Mucosa of descending colon (tissue), 3 donors: ENCODE data around the gene AP1G2. TPM values are rescaled to one million over a fixed set of nuclear protein-coding genes. Genes with fewer than 3 reads are reported as not detected.

ENCODE experiments used
- ATAC-seq: fragments of 200-7000 bp; cut with Tn5 transposase; one replicate; pipeline ENCODE4 v1.9.1; 2020; ENCODE audit warnings: mild to moderate bottlenecking, moderate library complexity
- DNase-seq, 3 donors: peaks; one replicate each; pipeline ENCODE4 v3.0.0-alpha.2; 2020
- H3K36me3 ChIP-seq: fragments of 200-600 bp; one replicate; pipeline ENCODE4 v1.8.0; 2021; ENCODE audit warnings: low read depth, mild to moderate bottlenecking
- H3K4me1 ChIP-seq: fragments of 200-600 bp; one replicate; pipeline ENCODE4 v1.8.0; 2021; ENCODE audit warnings: low read depth, mild to moderate bottlenecking
- H3K4me3 ChIP-seq: fragments of 200-600 bp; one replicate; pipeline ENCODE4 v1.8.0; 2021; ENCODE audit warnings: mild to moderate bottlenecking
- H3K9me3 ChIP-seq: fragments of 200-600 bp; one replicate; pipeline ENCODE4 v1.8.0; 2021; ENCODE audit warnings: mild to moderate bottlenecking
- CTCF ChIP-seq: fragments of 200-600 bp; IDR thresholded peaks from one replicate; pipeline ENCODE4 v1.8.0; 2022; ENCODE audit warnings: antibody characterized with exemption, mild to moderate bottlenecking
- intact Hi-C, 2 donors: fragments of 100-400 bp; cut with DNase I in 1 of 2; cut with micrococcal nuclease in 1 of 2; formaldehyde crosslinking; loops; one replicate each; pipeline versions ENCODE4 v1.11.0 to v1.11.1; 2022; cut with DNase I, micrococcal nuclease
- total RNA-seq, 3 donors: library from RNA; stranded (reverse); fragmentation: NEBNext Ultra II Directional in 2 of 3; extraction: Animal tissue kit (Norgen Biotek cat#: 25700) in 2 of 3; gene quantifications; one replicate each; pipeline versions ENCODE4 v1.2.1 to v1.2.4, GENCODE V29; 2021 to 2023
- donor health status: DM: no; HTN: no; CAD: no; lungs with moderate emphysema.
- donor health status: DM: no; HTN: no; CAD: no.
- donor health status: DM: no; HTN: yes; CAD: no.

The AP1G2 gene
- total RNA-seq, 3 donors from 2014 or later, result 95.4 to 271 (median 122) TPM

DNA sequence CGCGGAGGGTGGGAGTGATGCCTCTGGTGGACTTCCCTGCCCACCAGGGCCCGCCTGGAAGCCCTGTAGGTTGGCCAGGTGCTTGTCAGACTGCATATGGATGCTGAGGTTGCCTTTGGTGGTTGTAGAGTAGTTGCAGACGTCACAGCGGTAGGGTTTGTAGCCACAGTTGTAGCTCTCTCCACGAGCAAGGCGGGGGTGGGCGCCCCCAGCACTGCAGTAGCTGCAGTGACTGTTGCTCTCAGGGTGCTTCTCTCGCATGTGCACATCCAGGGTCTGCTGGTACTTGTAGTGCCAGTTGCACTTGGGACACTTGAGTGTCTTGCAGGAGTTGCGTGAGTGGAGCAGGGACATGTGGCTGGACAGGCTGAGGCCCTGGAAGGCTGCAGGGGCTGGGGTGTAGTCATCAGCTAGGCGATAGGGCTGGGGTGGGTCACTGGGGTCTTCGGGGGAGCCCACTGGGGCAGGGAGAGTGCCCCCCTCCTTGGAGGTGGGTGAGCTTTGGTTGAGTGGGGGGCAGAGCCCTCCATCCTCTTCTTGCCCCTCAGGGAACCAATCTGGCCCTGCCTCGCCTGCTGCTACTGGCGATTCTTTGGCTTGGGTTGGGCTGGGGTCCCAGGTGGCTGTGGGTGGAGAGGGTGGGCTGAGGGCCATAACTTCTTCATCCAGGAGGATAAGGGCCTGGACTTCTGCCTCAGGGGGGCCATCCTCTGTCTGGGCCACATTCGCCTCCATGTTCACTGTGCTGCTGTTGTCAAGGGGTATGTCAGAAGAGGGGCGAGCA is 33.7 kb downstream of the AP1G2 start:
- intact Hi-C loops, result loop anchor here in 1 of 2 donors (10.0 kb wide), 1 partner anchor 49 kb away; no protein-coding TSS in a partner anchor
- no peaks in the 10 kb centered on the region for H3K4me1 ChIP-seq

DNA sequence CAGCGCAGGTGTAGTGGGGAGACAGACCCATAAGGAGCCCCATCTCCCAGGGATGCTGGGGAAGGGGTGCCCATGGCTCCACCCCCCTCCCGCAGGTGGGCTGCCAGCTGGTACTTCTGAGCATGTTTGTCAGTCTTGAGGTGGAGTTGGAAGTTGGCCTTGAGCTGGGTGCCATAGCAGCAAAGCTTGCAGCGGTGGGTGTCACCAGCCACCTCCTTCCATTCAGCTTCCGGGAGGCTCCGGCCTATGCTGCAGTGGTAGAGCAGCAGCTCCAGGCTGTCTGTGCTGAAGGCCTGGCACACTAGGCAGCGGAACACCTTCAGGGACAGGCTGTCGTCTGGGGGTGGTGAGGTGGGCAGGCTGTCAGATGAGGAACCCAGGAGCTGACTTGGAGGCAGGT is 34.9 kb downstream of the AP1G2 start:
- DNase-seq (no peak), ATAC-seq (no peak)
- no peak for TF ChIP-seq CTCF
- no peaks in the 10 kb centered on the region for H3K9me3 ChIP-seq
- no peak overlapping the region for H3K4me3 ChIP-seq
- no peaks in the 10 kb centered on the region for H3K36me3 ChIP-seq
- no peaks in the 10 kb centered on the region for H3K4me1 ChIP-seq
- intact Hi-C loops, result loop anchor here in 1 of 2 donors (10.0 kb wide), 1 partner anchor 48 kb away; no protein-coding TSS in a partner anchor

More for the DNA sequence above, 33.7 kb downstream of the AP1G2 start:
- no peak for TF ChIP-seq CTCF
- H3K36me3 ChIP-seq, result no peaks in the 10 kb centered on the region
- no peaks in the 10 kb centered on the region for H3K9me3 ChIP-seq
- ATAC-seq (no peak), DNase-seq (no peak)
- H3K4me3 ChIP-seq, result no peak overlapping the region

GRCh38 chr14:23531391-23531790 is 36.2 kb downstream of the AP1G2 start:
- H3K36me3 ChIP-seq, result no peaks in the 10 kb centered on the region
- intact Hi-C loops, result loop anchor here in 1 of 2 donors (10.0 kb wide), 1 partner anchor 47 kb away; no protein-coding TSS in a partner anchor
- TF ChIP-seq CTCF, result no peak
- no peak for ATAC-seq
- no peak for DNase-seq
- H3K9me3 ChIP-seq, result no peaks in the 10 kb centered on the region
- no peaks in the 10 kb centered on the region for H3K4me1 ChIP-seq
- no peak overlapping the region for H3K4me3 ChIP-seq

GRCh38 chr14:23530375-23531055 is 37.1 kb downstream of the AP1G2 start:
- Histone ChIP-seq H3K4me3 (no peak overlapping the region), H3K9me3 (no peaks in the 10 kb centered on the region), H3K36me3 (no peaks in the 10 kb centered on the region), H3K4me1 (no peaks in the 10 kb centered on the region)
- intact Hi-C loops, result loop anchor here in 1 of 2 donors (10.0 kb wide), 1 partner anchor 46 kb away; no protein-coding TSS in a partner anchor
- no peak for DNase-seq
- peak; percentile 22 for ATAC-seq
- no peak for TF ChIP-seq CTCF

- H3K4me1 ChIP-seq, result no peaks in the 10 kb centered on the region
- no peak for TF ChIP-seq CTCF
- ATAC-seq (no peak), DNase-seq (no peak)
- no peaks in the 10 kb centered on the region for H3K9me3 ChIP-seq
- H3K36me3 ChIP-seq, result no peaks in the 10 kb centered on the region
- intact Hi-C loops, result no loop called here
- no peak overlapping the region for H3K4me3 ChIP-seq
These were observed 38.6 kb downstream of the AP1G2 start for GRCh38 chr14:23529016-23529415.
